Large intestine (tissue), 3 donors: Measurements from ENCODE around the gene PHLPP1. TPM values are rescaled to one million over a fixed set of nuclear protein-coding genes. Genes with fewer than 3 reads are reported as not detected.

Source experiments
- DNase-seq, 2 donors: peaks; one replicate each; pipeline versions ENCODE4 v3.0.0 to v3.0.0-alpha.2; 2013
- H3K27ac ChIP-seq: one replicate; pipeline ENCODE4 v1.5.1; 2013; ENCODE audit warnings: low read length
- H3K27me3 ChIP-seq: 2 replicates; pipeline ENCODE4 v1.6.1; 2013; ENCODE audit warnings: low read length; ENCODE audit not compliant: control insufficient read depth, insufficient read depth
- H3K36me3 ChIP-seq: 2 replicates; pipeline ENCODE4 v1.6.1; 2013; ENCODE audit warnings: low read length; ENCODE audit not compliant: control insufficient read depth, insufficient read depth
- H3K4me1 ChIP-seq: one replicate; pipeline ENCODE4 v1.6.1; 2013; ENCODE audit warnings: low read length; ENCODE audit not compliant: control insufficient read depth, insufficient read depth
- H3K4me3 ChIP-seq: one replicate; pipeline ENCODE4 v1.5.1; 2013; ENCODE audit warnings: low read length
- H3K9me3 ChIP-seq: one replicate; pipeline ENCODE4 v1.6.1; 2013; ENCODE audit warnings: mild to moderate bottlenecking, low read depth, low read length, moderate library complexity; ENCODE audit not compliant: control insufficient read depth
- WGBS: methylation state at CpG from one replicate; pipeline ENCODE4 v1.1.5; 2013; ENCODE audit warnings: low lambda C conversion rate; ENCODE audit not compliant: insufficient coverage; 5-methylcytosine and 5-hydroxymethylcytosine counted together
- polyA plus RNA-seq: library from polyadenylated mRNA; unstranded; fragments of 120-200 nt; gene quantifications from one replicate; pipeline ENCODE4 v1.2.1, GENCODE V29; 2013

The PHLPP1 gene
- polyA plus RNA-seq, 1 donor: 12.1 TPM

- Histone ChIP-seq H3K27me3 (no peaks in the 10 kb centered on the region), H3K36me3 (no peaks in the 10 kb centered on the region), H3K9me3 (no peaks in the 10 kb centered on the region), H3K27ac (peak overlapping the region; percentile 86), H3K4me3 (no peak overlapping the region), H3K4me1 (peaks cover 36% of the 10 kb centered on the region)
- DNase-seq: peak; percentile 95 to 98
- WGBS: 30% methylated on average over 2 of the region's 4 CpGs
Measured at GRCh38 chr18:62741118-62741566, 25.8 kb downstream of the PHLPP1 start.

GRCh38 chr18:62741584-62741983 lies 26.2 kb downstream of the PHLPP1 start:
- H3K27ac ChIP-seq: peak overlapping the region; percentile 86
- H3K36me3 ChIP-seq: no peaks in the 10 kb centered on the region
- no peaks in the 10 kb centered on the region for H3K9me3 ChIP-seq
- peaks cover 37% of the 10 kb centered on the region for H3K4me1 ChIP-seq
- no peaks in the 10 kb centered on the region for H3K27me3 ChIP-seq
- WGBS: 14% methylated on average over 1 of the region's 4 CpGs
- H3K4me3 ChIP-seq: no peak overlapping the region
- DNase-seq: no peak

- Histone ChIP-seq H3K36me3 (no peaks in the 10 kb centered on the region), H3K4me3 (no peak overlapping the region), H3K27ac (peak overlapping the region; percentile 20), H3K9me3 (no peaks in the 10 kb centered on the region), H3K4me1 (peaks cover 37% of the 10 kb centered on the region), H3K27me3 (no peaks in the 10 kb centered on the region)
- DNase-seq: no peak
- WGBS: no CpG with 5 or more reads among the region's 3 CpGs
Measured at GRCh38 chr18:62744076-62744968, 29.0 kb downstream of the PHLPP1 start.

GRCh38 chr18:62745089-62745751 lies 29.9 kb downstream of the PHLPP1 start:
- Histone ChIP-seq H3K36me3 (no peaks in the 10 kb centered on the region), H3K27me3 (no peaks in the 10 kb centered on the region), H3K4me3 (no peak overlapping the region), H3K9me3 (no peaks in the 10 kb centered on the region), H3K27ac (no peak overlapping the region), H3K4me1 (peaks cover 37% of the 10 kb centered on the region)
- 89% methylated on average over 1 of the region's 3 CpGs for WGBS
- no peak for DNase-seq

- H3K36me3 ChIP-seq: no peaks in the 10 kb centered on the region
Measured at GRCh38 chr18:62749389-62749788, 34.0 kb downstream of the PHLPP1 start.

GRCh38 chr18:62751341-62751821 lies 36.0 kb downstream of the PHLPP1 start:
- no peaks in the 10 kb centered on the region for H3K27me3 ChIP-seq
- no peaks in the 10 kb centered on the region for H3K9me3 ChIP-seq
- no peak overlapping the region for H3K4me3 ChIP-seq
- WGBS: no CpG with 5 or more reads among the region's 3 CpGs
- no peaks in the 10 kb centered on the region for H3K36me3 ChIP-seq
- no peak overlapping the region for H3K27ac ChIP-seq
- H3K4me1 ChIP-seq: peaks cover 7% of the 10 kb centered on the region
- peak in 1 of 2 donors; percentile 25 for DNase-seq

More at GRCh38 chr18:62749389-62749788, 34.0 kb downstream of the PHLPP1 start:
- H3K4me1 ChIP-seq: peaks cover 13% of the 10 kb centered on the region
- DNase-seq: no peak
- H3K27ac ChIP-seq: no peak overlapping the region
- H3K9me3 ChIP-seq: no peaks in the 10 kb centered on the region
- no peak overlapping the region for H3K4me3 ChIP-seq
- no peaks in the 10 kb centered on the region for H3K27me3 ChIP-seq
- WGBS: no CpG with 5 or more reads among the region's 6 CpGs

- Histone ChIP-seq H3K4me3 (no peak overlapping the region), H3K36me3 (no peaks in the 10 kb centered on the region), H3K9me3 (no peaks in the 10 kb centered on the region), H3K27ac (no peak overlapping the region), H3K4me1 (peaks cover 7% of the 10 kb centered on the region), H3K27me3 (no peaks in the 10 kb centered on the region)
- no peak for DNase-seq
- WGBS: no CpG with 5 or more reads among the region's 3 CpGs
Measured at GRCh38 chr18:62751977-62752376, 36.6 kb downstream of the PHLPP1 start.

GRCh38 chr18:62754026-62754425 lies 38.7 kb downstream of the PHLPP1 start:
- Histone ChIP-seq H3K9me3 (no peaks in the 10 kb centered on the region), H3K4me1 (peaks cover 7% of the 10 kb centered on the region), H3K36me3 (no peaks in the 10 kb centered on the region), H3K4me3 (no peak overlapping the region), H3K27me3 (no peaks in the 10 kb centered on the region), H3K27ac (no peak overlapping the region)
- DNase-seq: no peak

- H3K36me3 ChIP-seq: no peaks in the 10 kb centered on the region
- peaks cover 7% of the 10 kb centered on the region for H3K4me1 ChIP-seq
- WGBS: no CpG with 5 or more reads among the region's 1 CpG
- DNase-seq: no peak
- H3K9me3 ChIP-seq: no peaks in the 10 kb centered on the region
- H3K27me3 ChIP-seq: no peaks in the 10 kb centered on the region
- no peak overlapping the region for H3K4me3 ChIP-seq
- H3K27ac ChIP-seq: no peak overlapping the region
Measured at GRCh38 chr18:62755454-62755853, 40.1 kb downstream of the PHLPP1 start.

- Histone ChIP-seq H3K27ac (no peak overlapping the region), H3K36me3 (no peaks in the 10 kb centered on the region), H3K27me3 (no peaks in the 10 kb centered on the region), H3K9me3 (no peaks in the 10 kb centered on the region), H3K4me1 (peaks cover 7% of the 10 kb centered on the region), H3K4me3 (no peak overlapping the region)
- no peak for DNase-seq
- WGBS: no CpG with 5 or more reads among the region's 2 CpGs
Measured at GRCh38 chr18:62755946-62756345, 40.6 kb downstream of the PHLPP1 start.
